HEK293 (cell line): ENCODE results near the gene KIF4B.

ENCODE experiments used
- HOXD13 ChIP-seq: sonication (generic); formaldehyde crosslinking; IDR thresholded peaks from 2 replicates; pipeline ENCODE4 v1.8.0; 2022; ENCODE audit warnings: missing genetic modification reagents, borderline replicate concordance
- RBAK ChIP-seq: fragments of 450-650 bp; formaldehyde crosslinking; IDR thresholded peaks from 2 replicates; pipeline ENCODE4 v1.5.1; 2016; ENCODE audit warnings: missing biosample characterization, missing genetic modification characterization
- YY2 ChIP-seq: fragments of 450-650 bp; formaldehyde crosslinking; IDR thresholded peaks from 2 replicates; pipeline ENCODE4 v1.5.1; 2016; ENCODE audit warnings: missing biosample characterization, missing genetic modification characterization
- ZNF174 ChIP-seq: fragments of 450-650 bp; formaldehyde crosslinking; IDR thresholded peaks from 2 replicates; pipeline ENCODE4 v1.5.0; 2017; ENCODE audit warnings: missing biosample characterization, mild to moderate bottlenecking, missing genetic modification characterization
- TF ChIP-seq, protein P1 (sequence below): fragments of 450-650 bp; formaldehyde crosslinking; IDR thresholded peaks from 2 replicates; pipeline ENCODE4 v1.5.1; 2016; ENCODE audit warnings: missing biosample characterization, missing genetic modification characterization
- TF ChIP-seq, protein P2 (sequence below): fragments of 450-650 bp; IDR thresholded peaks from 2 replicates; pipeline ENCODE4 v1.5.1; 2018; ENCODE audit warnings: missing biosample characterization, mild to moderate bottlenecking, missing genetic modification characterization
- TF ChIP-seq, protein P3 (sequence below): fragments of 450-650 bp; formaldehyde crosslinking; IDR thresholded peaks from 2 replicates; pipeline ENCODE4 v1.5.1; 2016; ENCODE audit warnings: missing biosample characterization, missing genetic modification characterization

DNA sequence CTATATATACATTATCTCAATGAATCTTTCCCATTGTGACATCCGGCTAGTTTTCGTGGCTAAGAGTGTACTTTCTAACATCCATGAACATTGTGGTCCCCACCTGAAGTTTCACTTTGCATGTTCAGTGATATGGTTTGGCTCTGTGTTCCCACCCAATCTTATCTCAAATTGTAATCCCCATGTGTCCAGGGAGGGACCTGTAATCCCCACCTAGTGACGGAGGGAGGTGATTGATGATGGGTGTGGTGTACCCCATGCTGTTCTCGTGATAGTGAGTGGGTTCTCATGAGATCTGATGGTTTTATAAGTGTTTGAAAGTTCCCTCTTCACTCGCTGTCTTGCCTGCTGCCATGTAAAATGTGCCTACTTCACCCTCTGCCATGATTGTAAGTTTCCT lies 44.6 kb upstream of the KIF4B start:
- TF ChIP-seq, protein P1, sequence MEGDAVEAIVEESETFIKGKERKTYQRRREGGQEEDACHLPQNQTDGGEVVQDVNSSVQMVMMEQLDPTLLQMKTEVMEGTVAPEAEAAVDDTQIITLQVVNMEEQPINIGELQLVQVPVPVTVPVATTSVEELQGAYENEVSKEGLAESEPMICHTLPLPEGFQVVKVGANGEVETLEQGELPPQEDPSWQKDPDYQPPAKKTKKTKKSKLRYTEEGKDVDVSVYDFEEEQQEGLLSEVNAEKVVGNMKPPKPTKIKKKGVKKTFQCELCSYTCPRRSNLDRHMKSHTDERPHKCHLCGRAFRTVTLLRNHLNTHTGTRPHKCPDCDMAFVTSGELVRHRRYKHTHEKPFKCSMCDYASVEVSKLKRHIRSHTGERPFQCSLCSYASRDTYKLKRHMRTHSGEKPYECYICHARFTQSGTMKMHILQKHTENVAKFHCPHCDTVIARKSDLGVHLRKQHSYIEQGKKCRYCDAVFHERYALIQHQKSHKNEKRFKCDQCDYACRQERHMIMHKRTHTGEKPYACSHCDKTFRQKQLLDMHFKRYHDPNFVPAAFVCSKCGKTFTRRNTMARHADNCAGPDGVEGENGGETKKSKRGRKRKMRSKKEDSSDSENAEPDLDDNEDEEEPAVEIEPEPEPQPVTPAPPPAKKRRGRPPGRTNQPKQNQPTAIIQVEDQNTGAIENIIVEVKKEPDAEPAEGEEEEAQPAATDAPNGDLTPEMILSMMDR (tag by site-specific recombination), result no peak
- TF ChIP-seq RBAK (tag by site-specific recombination) (no peak), YY2 (tag by site-specific recombination) (no peak), HOXD13 (CRISPR knock-in tag) (no peak), ZNF174 (tag by site-specific recombination) (no peak)
- TF ChIP-seq, protein P2, sequence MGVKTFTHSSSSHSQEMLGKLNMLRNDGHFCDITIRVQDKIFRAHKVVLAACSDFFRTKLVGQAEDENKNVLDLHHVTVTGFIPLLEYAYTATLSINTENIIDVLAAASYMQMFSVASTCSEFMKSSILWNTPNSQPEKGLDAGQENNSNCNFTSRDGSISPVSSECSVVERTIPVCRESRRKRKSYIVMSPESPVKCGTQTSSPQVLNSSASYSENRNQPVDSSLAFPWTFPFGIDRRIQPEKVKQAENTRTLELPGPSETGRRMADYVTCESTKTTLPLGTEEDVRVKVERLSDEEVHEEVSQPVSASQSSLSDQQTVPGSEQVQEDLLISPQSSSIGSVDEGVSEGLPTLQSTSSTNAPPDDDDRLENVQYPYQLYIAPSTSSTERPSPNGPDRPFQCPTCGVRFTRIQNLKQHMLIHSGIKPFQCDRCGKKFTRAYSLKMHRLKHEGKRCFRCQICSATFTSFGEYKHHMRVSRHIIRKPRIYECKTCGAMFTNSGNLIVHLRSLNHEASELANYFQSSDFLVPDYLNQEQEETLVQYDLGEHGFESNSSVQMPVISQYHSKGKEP (tag by site-specific recombination), result no peak
- TF ChIP-seq, protein P3, sequence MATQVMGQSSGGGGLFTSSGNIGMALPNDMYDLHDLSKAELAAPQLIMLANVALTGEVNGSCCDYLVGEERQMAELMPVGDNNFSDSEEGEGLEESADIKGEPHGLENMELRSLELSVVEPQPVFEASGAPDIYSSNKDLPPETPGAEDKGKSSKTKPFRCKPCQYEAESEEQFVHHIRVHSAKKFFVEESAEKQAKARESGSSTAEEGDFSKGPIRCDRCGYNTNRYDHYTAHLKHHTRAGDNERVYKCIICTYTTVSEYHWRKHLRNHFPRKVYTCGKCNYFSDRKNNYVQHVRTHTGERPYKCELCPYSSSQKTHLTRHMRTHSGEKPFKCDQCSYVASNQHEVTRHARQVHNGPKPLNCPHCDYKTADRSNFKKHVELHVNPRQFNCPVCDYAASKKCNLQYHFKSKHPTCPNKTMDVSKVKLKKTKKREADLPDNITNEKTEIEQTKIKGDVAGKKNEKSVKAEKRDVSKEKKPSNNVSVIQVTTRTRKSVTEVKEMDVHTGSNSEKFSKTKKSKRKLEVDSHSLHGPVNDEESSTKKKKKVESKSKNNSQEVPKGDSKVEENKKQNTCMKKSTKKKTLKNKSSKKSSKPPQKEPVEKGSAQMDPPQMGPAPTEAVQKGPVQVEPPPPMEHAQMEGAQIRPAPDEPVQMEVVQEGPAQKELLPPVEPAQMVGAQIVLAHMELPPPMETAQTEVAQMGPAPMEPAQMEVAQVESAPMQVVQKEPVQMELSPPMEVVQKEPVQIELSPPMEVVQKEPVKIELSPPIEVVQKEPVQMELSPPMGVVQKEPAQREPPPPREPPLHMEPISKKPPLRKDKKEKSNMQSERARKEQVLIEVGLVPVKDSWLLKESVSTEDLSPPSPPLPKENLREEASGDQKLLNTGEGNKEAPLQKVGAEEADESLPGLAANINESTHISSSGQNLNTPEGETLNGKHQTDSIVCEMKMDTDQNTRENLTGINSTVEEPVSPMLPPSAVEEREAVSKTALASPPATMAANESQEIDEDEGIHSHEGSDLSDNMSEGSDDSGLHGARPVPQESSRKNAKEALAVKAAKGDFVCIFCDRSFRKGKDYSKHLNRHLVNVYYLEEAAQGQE (tag by site-specific recombination), result no peak
